DND-41 (cell line): ENCODE data around the gene PPP2R2D.

ENCODE experiments used
- ATAC-seq: fragments of 200-7000 bp; cut with Tn5 transposase; 3 replicates; pipeline ENCODE4 v1.9.1; 2021; ENCODE audit warnings: low read depth; ENCODE audit not compliant: insufficient read depth
- DNase-seq: peaks from one replicate; pipeline ENCODE4 v3.0.0-alpha.2; 2020
- H2AFZ ChIP-seq: 2 replicates; pipeline ENCODE4 v1.6.0; 2012; ENCODE audit warnings: low read depth, low read length
- H3K27ac ChIP-seq: 2 replicates; pipeline ENCODE4 v1.5.1; 2012; ENCODE audit warnings: low read length, inconsistent platforms
- H3K27me3 ChIP-seq: fragments of 200-600 bp; sonication (generic); 2 replicates; pipeline ENCODE4 v1.6.0; 2012; ENCODE audit warnings: low read length, mild to moderate bottlenecking, inconsistent platforms; ENCODE audit not compliant: insufficient read depth, poor library complexity
- H3K36me3 ChIP-seq: 2 replicates; pipeline ENCODE4 v1.5.1; 2012; ENCODE audit warnings: low read length, inconsistent platforms; ENCODE audit not compliant: insufficient read depth
- H3K4me1 ChIP-seq: 2 replicates; pipeline ENCODE4 v1.5.1; 2012; ENCODE audit warnings: mild to moderate bottlenecking, low read length; ENCODE audit not compliant: insufficient read depth
- H3K4me2 ChIP-seq: 2 replicates; pipeline ENCODE4 v1.6.0; 2012; ENCODE audit warnings: mild to moderate bottlenecking, moderate library complexity, low read length, inconsistent platforms; ENCODE audit not compliant: insufficient read depth
- H3K4me3 ChIP-seq, 2 experiments: fragments of 200-600 bp in 1 of 2; shearing (Covaris generic) in 1 of 2; 2 replicates each; pipeline ENCODE4 v1.5.1; 2012 to 2016; ENCODE audit warnings: inconsistent platforms in 2 of 2, low read length in 2 of 2, mild to moderate bottlenecking in 2 of 2, low read depth in 1 of 2, moderate library complexity in 1 of 2
- H3K79me2 ChIP-seq: 2 replicates; pipeline ENCODE4 v1.6.0; 2012; ENCODE audit warnings: low read length, inconsistent platforms; ENCODE audit not compliant: insufficient read depth
- H3K9ac ChIP-seq: 2 replicates; pipeline ENCODE4 v1.6.0; 2012; ENCODE audit warnings: low read depth, mild to moderate bottlenecking, inconsistent platforms, low read length, moderate library complexity
- H3K9me3 ChIP-seq: 2 replicates; pipeline ENCODE4 v1.5.1; 2012; ENCODE audit warnings: low read length, moderate library complexity, mild to moderate bottlenecking, inconsistent platforms; ENCODE audit not compliant: insufficient read depth, severe bottlenecking
- H4K20me1 ChIP-seq: 2 replicates; pipeline ENCODE4 v1.6.0; 2012; ENCODE audit warnings: low read length; ENCODE audit not compliant: insufficient read depth
- EZH2 ChIP-seq: IDR thresholded peaks from 3 replicates; pipeline ENCODE4 v1.6.1; 2012; ENCODE audit warnings: borderline replicate concordance, low read depth, mild to moderate bottlenecking, moderate library complexity, low read length, inconsistent platforms; ENCODE audit not compliant: severe bottlenecking
- TF ChIP-seq, protein P1 (sequence below): IDR thresholded peaks from 2 replicates; pipeline ENCODE4 v1.5.1; 2012; ENCODE audit warnings: borderline replicate concordance, low read length, moderate library complexity, mild to moderate bottlenecking; ENCODE audit not compliant: poor library complexity, severe bottlenecking; ENCODE audit errors: extremely low read depth

The PPP2R2D gene

DNA sequence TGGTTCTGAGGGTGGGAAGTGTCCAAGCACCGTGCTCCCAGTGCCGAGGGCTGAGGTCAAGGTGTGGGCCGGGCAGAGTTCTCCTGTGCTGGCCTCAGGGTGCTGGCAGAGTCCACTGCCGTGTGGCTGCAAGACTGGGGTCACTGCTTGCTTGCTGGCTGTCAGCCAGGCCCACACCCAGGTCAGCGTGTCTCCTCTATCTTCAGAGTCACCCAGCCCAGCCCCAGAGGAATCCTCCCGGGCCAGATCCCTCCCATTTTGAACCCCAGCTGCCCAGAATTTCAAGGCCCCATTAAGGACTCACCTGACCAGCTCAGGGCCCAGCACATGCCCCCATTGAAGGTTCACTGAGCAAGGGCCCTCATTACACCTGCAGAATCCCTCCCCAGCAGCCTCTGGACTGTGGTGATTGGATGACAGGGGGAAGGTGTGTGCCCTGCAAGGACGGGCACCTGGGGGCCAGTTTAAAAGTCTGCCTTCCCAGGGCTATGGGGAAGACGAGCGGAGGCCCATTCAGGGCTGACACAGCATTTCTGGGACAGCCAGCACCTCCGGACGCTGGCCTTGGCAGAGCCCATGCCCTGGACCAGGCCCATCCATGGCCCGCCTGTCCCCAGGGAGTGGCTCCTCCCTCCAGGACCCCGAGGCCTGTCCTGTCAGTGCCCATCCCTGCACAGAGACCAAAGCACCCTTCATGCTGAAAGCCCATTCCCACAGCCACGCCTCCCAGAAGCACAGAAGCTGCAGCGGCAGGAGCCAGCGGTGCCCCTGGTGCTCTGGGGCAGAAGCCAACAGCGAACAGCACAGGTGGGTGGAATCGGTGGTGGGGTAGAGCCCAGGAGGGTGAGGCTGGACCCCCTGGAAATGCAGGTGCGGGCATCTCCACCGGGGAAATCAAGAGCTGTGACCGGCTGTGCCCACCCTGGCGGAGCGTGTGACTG, 45.1 kb upstream of the PPP2R2D start:
- H3K4me3 ChIP-seq: no peak overlapping the region
- H3K79me2 ChIP-seq: no peaks in the 10 kb centered on the region
- TF ChIP-seq, protein P1, sequence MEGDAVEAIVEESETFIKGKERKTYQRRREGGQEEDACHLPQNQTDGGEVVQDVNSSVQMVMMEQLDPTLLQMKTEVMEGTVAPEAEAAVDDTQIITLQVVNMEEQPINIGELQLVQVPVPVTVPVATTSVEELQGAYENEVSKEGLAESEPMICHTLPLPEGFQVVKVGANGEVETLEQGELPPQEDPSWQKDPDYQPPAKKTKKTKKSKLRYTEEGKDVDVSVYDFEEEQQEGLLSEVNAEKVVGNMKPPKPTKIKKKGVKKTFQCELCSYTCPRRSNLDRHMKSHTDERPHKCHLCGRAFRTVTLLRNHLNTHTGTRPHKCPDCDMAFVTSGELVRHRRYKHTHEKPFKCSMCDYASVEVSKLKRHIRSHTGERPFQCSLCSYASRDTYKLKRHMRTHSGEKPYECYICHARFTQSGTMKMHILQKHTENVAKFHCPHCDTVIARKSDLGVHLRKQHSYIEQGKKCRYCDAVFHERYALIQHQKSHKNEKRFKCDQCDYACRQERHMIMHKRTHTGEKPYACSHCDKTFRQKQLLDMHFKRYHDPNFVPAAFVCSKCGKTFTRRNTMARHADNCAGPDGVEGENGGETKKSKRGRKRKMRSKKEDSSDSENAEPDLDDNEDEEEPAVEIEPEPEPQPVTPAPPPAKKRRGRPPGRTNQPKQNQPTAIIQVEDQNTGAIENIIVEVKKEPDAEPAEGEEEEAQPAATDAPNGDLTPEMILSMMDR: no peak
- TF ChIP-seq EZH2: no peak
- H3K9ac ChIP-seq: no peak overlapping the region
- no peaks in the 10 kb centered on the region for H3K4me1 ChIP-seq
- DNase-seq (no peak), ATAC-seq (no peak)
- no peak overlapping the region for H3K4me2 ChIP-seq
- no peaks in the 10 kb centered on the region for H3K36me3 ChIP-seq
- no peak overlapping the region for H2AFZ ChIP-seq
- no peaks in the 10 kb centered on the region; the same call in 1 of the 2 replicates for H4K20me1 ChIP-seq
- no peaks in the 10 kb centered on the region for H3K9me3 ChIP-seq
- H3K27me3 ChIP-seq: peaks cover 2% of the 10 kb centered on the region
- no peak overlapping the region for H3K27ac ChIP-seq

DNA sequence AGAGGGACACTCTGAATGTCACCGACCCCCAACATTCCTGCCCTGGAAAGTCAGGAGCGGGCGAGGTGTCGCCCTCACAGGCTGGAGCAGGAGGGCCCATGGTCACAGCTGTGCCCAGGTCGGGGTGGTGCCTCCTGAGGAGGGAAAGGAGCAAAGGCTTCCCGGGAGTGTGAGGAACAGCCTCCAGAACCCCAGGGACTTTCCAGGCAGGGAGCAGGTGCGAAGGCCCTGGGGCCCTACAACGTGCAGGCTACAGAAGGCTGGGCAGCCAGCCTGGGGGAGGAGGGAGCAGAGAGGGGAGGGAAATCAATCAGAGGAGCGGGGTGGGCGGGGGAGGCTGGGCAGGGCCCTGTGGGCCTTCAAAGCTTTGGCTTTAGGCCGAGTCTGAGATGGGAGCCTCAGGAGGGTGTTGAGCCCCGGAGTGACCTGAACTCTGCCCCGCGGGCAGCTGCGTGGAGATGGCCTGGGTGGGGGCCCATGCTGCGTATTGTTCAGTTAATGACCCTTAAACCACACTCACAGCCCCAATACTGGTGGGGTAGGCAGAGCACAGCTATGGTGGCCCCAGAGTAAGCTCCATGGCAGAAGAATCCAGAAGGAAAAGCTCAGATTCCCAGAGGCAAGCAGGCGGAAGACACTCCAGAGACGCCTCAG, 44.2 kb upstream of the PPP2R2D start:
- TF ChIP-seq EZH2: no peak
- TF ChIP-seq, protein P1: no peak
- H3K36me3 ChIP-seq: no peaks in the 10 kb centered on the region
- no peak for ATAC-seq
- no peak overlapping the region for H3K4me2 ChIP-seq
- no peaks in the 10 kb centered on the region for H3K9me3 ChIP-seq
- no peaks in the 10 kb centered on the region for H4K20me1 ChIP-seq
- no peak overlapping the region for H3K4me3 ChIP-seq
- no peak overlapping the region for H3K27ac ChIP-seq
- no peak overlapping the region for H3K9ac ChIP-seq
- H3K27me3 ChIP-seq: peaks cover 7% of the 10 kb centered on the region
- H2AFZ ChIP-seq: no peak overlapping the region
- no peaks in the 10 kb centered on the region for H3K79me2 ChIP-seq
- DNase-seq: no peak
- H3K4me1 ChIP-seq: no peaks in the 10 kb centered on the region

DNA sequence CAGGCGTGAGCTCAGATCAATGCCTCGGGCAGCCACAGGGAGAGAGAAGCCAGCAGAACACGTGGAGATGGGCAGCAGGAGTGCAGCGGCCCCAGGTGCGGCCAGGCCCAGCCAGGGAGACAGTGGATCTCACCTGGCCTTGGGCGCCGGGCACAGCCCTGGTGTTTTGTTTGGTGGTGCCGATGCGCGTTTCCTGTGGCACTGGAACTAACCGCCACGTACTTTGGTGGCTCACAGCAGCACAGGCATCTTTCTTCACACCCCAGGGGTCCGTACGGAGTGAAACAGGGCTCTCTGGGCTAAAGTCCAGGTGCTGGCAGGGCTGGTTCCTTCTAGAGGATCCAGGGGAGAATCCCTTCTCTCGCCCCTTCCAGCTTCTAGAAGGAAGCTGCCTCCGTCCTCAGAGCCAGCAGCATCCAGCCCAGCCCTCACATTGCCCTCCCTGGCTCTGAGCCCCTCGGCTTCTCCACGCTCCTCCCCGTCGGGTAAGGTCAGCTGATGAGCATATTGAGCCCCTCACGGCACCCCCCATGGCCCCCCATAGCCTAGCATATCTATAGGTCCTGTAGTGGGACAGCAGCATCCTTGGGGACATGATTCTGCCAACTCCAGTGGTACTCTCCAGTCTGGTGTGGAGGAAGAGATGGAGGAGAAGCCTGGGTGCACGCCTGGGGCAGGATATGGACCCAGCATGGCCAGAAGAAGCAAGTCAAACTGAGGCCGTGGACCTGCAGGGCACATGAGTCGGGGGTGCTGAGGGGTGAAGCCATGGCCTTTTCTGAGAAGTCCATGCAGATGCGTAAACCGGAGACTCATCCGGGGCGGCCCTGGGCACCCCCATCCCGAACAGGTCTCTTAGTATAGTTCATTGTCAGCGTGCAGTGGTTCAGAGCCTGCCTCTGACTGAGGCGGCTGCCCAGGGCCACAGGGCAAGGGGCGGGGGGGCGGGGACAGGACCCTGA, 43.4 kb upstream of the PPP2R2D start:
- no peak for TF ChIP-seq EZH2
- TF ChIP-seq, protein P1: no peak
- H4K20me1 ChIP-seq: no peaks in the 10 kb centered on the region
- no peak overlapping the region for H3K27ac ChIP-seq
- peaks cover 7% of the 10 kb centered on the region for H3K27me3 ChIP-seq
- H2AFZ ChIP-seq: no peak overlapping the region
- DNase-seq (no peak), ATAC-seq (no peak)
- no peaks in the 10 kb centered on the region for H3K36me3 ChIP-seq
- no peak overlapping the region for H3K4me2 ChIP-seq
- no peaks in the 10 kb centered on the region for H3K79me2 ChIP-seq
- no peaks in the 10 kb centered on the region for H3K9me3 ChIP-seq
- H3K9ac ChIP-seq: no peak overlapping the region
- no peaks in the 10 kb centered on the region for H3K4me1 ChIP-seq
- H3K4me3 ChIP-seq: no peak overlapping the region
